WERI-Rb-1 (cell line): ENCODE results near the gene KDM2B.
"Not testable (repeated sequence)": the region's sequence is repeated elsewhere in the genome, so short reads cannot be mapped to it uniquely, and the experiment has no call there.

ENCODE experiments used
- DNase-seq: peaks from one replicate; pipeline ENCODE4 v3.0.0-alpha.2; 2020
- H3K27ac ChIP-seq: fragments of 250-450 bp; sonication (Bioruptor Pico); 2 replicates; pipeline ENCODE4 v1.5.1; 2020; ENCODE audit warnings: mild to moderate bottlenecking, moderate library complexity
- H3K27me3 ChIP-seq: fragments of 250-450 bp; sonication (Bioruptor Pico); 2 replicates; pipeline ENCODE4 v1.5.1; 2021; ENCODE audit warnings: mild to moderate bottlenecking, low read depth, moderate library complexity; ENCODE audit not compliant: insufficient read depth, severe bottlenecking
- H3K36me3 ChIP-seq: fragments of 250-450 bp; sonication (Bioruptor Pico); 2 replicates; pipeline ENCODE4 v1.5.1; 2020; ENCODE audit warnings: mild to moderate bottlenecking, moderate library complexity
- H3K4me3 ChIP-seq: 2 replicates; pipeline ENCODE4 v1.5.1; 2011; ENCODE audit warnings: low read depth, mild to moderate bottlenecking, control low read depth, low read length
- H3K9me3 ChIP-seq: fragments of 250-450 bp; sonication (Bioruptor Pico); 2 replicates; pipeline ENCODE4 v1.5.1; 2021; ENCODE audit warnings: mild to moderate bottlenecking, moderate library complexity; ENCODE audit not compliant: severe bottlenecking
- CTCF ChIP-seq: IDR thresholded peaks from 2 replicates; pipeline ENCODE4 v1.5.1; 2011; ENCODE audit warnings: low read depth, mild to moderate bottlenecking, control low read depth, inconsistent platforms, low read length

Gene KDM2B

DNA sequence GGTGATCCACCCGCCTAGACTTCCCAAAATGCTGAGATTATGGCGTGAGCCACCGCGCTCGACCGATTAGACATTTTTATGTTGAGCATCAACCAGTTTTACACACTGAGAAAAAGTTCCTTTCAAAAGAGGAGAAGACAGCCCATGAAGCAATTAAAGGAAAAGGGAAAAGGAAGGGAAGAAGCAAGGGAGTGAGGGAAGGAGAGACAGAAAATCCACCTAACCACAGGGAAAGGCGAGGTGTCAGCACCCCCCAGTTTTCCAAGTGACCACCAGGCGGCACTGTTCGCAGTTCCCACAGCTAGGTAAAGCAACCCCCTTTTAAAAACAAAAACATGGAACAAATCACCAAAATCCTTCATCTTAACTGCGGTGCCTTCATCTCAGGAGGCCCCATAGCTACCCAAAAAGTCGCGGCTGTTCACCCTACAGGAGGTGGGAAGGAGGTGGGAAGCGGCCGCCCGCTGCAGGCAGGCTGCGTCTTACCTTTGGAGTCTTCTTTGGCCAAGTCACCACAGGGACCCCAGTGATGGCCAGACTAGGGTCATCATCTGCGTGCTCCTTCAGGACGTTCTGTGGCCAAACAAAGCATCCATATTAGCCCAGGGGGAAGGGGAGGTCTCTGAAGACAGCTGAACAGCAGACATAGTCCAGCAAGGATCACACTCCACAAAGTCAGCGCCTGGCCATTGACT lies 86.6 kb downstream of the KDM2B start:
- peak; percentile 55 for DNase-seq
- peak; percentile 97 for TF ChIP-seq CTCF
- Histone ChIP-seq H3K27ac (no peak overlapping the region), H3K9me3 (no peaks in the 10 kb centered on the region), H3K36me3 (peaks cover 19% of the 10 kb centered on the region), H3K27me3 (no peaks in the 10 kb centered on the region), H3K4me3 (no peak overlapping the region)

DNA sequence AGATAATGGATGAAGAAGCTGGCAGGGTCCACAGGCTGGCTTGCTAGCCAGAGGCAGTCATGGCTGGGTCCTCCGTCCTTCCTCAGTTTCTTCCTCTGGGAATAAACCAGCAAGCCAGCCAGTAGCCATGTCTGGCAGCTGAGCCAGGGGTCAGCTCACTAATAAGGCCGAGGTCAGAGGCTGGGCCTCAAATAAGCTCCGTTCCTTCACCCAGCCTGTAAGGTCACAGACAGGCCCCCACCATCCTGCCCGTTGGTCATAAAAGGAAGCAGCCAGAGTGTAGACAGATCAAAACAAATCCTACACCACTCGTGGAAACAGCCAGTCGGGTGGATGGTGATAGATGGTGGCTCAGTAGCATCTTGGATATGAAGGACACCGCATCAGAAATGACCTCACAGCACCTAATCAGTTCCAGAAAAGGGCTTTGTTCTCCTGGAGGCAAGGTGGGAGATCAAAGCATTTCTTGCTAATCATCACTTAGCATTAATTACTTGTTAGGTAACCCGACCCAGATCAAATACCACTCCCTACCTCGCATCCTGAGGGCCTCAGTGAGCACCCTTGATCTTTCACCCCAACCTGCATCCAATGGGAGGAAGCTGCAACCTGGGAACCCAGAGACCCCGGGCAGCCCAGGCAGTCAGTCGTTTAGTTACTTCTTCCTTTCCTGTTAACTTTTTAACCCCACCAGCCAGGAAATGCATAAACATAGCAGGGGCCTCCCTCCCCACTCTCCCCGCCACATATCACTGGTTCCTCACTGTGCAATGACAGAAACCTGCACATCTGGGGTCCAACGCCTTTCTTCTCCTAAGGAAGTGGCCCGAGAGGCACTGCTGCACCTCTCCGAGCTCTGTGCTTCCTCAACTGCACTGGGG lies 90.2 kb downstream of the KDM2B start:
- Histone ChIP-seq H3K36me3 (peaks cover 19% of the 10 kb centered on the region), H3K4me3 (no peak overlapping the region), H3K27ac (no peak overlapping the region), H3K27me3 (no peaks in the 10 kb centered on the region), H3K9me3 (no peaks in the 10 kb centered on the region)
- no peak for DNase-seq
- no peak for TF ChIP-seq CTCF

DNA sequence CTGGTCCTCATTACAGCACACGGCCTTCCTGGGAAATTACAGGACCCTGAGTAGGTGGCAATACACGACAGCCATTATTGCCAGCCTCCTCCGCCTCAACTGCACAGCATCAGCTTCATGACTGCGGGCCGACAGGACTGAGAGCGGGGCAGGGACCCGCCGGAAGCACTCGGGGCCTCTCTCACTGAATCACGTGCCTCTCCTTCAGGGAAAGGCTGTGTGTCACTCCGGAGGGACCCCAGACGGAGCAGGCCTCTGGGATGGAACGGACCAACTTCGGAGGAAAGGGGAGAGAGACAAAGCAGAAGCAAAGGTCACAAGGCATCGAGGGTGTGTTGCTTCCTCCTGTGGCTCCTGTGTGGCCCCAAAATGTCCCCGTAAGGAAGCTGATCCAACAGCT lies 90.9 kb downstream of the KDM2B start:
- H3K36me3 ChIP-seq = peaks cover 19% of the 10 kb centered on the region
- no peak for DNase-seq
- TF ChIP-seq CTCF = no peak
- H3K9me3 ChIP-seq = no peaks in the 10 kb centered on the region
- no peak overlapping the region for H3K4me3 ChIP-seq
- no peaks in the 10 kb centered on the region for H3K27me3 ChIP-seq
- no peak overlapping the region for H3K27ac ChIP-seq

- Histone ChIP-seq H3K4me3 (no peak overlapping the region), H3K27ac (no peak overlapping the region), H3K9me3 (no peaks in the 10 kb centered on the region), H3K36me3 (peaks cover 6% of the 10 kb centered on the region), H3K27me3 (no peaks in the 10 kb centered on the region)
- TF ChIP-seq CTCF = no peak
- no peak for DNase-seq
Observed at GRCh38 chr12:121484967-121485366, 95.9 kb downstream of the KDM2B start.

GRCh38 chr12:121484564-121484963 lies 96.3 kb downstream of the KDM2B start:
- H3K27me3 ChIP-seq, DNase-seq, H3K27ac ChIP-seq, H3K4me3 ChIP-seq, H3K36me3 ChIP-seq, H3K9me3 ChIP-seq: not testable (repeated sequence)

GRCh38 chr12:121483949-121484348 lies 96.9 kb downstream of the KDM2B start:
- peaks cover 1% of the 10 kb centered on the region for H3K36me3 ChIP-seq
- no peak overlapping the region for H3K27ac ChIP-seq
- H3K4me3 ChIP-seq = no peak overlapping the region
- no peak for DNase-seq
- TF ChIP-seq CTCF = no peak
- no peaks in the 10 kb centered on the region for H3K9me3 ChIP-seq
- no peaks in the 10 kb centered on the region for H3K27me3 ChIP-seq
